Testis (tissue), 2 donors: ENCODE measurements around the gene SLC12A3.

ENCODE experiments used
- POLR2A ChIP-seq: fragments of 450-650 bp; IDR thresholded peaks from one replicate; pipeline ENCODE4 v1.6.1; 2017; ENCODE audit warnings: antibody characterized with exemption, mild to moderate bottlenecking, moderate library complexity
- TF ChIP-seq, protein P1 (sequence below), 3 experiments: fragments of 450-650 bp in 2 of 3; fragments of 200-600 bp in 1 of 3; sonication (generic) in 1 of 3; IDR thresholded peaks; one replicate each; pipeline ENCODE4 v1.5.1; 2016 to 2019; ENCODE audit warnings: antibody characterized with exemption in 3 of 3, mild to moderate bottlenecking in 2 of 3, moderate library complexity in 1 of 3

GRCh38 chr16:56878282-56878854 is 13.4 kb downstream of the SLC12A3 start:
- TF ChIP-seq, protein P1, sequence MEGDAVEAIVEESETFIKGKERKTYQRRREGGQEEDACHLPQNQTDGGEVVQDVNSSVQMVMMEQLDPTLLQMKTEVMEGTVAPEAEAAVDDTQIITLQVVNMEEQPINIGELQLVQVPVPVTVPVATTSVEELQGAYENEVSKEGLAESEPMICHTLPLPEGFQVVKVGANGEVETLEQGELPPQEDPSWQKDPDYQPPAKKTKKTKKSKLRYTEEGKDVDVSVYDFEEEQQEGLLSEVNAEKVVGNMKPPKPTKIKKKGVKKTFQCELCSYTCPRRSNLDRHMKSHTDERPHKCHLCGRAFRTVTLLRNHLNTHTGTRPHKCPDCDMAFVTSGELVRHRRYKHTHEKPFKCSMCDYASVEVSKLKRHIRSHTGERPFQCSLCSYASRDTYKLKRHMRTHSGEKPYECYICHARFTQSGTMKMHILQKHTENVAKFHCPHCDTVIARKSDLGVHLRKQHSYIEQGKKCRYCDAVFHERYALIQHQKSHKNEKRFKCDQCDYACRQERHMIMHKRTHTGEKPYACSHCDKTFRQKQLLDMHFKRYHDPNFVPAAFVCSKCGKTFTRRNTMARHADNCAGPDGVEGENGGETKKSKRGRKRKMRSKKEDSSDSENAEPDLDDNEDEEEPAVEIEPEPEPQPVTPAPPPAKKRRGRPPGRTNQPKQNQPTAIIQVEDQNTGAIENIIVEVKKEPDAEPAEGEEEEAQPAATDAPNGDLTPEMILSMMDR (IDR thresholded peaks at IDR 0.05) = no peak
- TF ChIP-seq POLR2A = no peak
